GM19099 (cell line): ENCODE measurements around the gene MEGF8.
A peak's percentile ranks its signal among the peaks of the same experiment; 100 is the strongest.

Experiments used
- POLR2A ChIP-seq: IDR thresholded peaks from 3 replicates; pipeline ENCODE4 v1.6.1; 2011; ENCODE audit warnings: low read depth; ENCODE audit not compliant: insufficient read length; ENCODE audit errors: extremely low read depth

MEGF8 gene

DNA sequence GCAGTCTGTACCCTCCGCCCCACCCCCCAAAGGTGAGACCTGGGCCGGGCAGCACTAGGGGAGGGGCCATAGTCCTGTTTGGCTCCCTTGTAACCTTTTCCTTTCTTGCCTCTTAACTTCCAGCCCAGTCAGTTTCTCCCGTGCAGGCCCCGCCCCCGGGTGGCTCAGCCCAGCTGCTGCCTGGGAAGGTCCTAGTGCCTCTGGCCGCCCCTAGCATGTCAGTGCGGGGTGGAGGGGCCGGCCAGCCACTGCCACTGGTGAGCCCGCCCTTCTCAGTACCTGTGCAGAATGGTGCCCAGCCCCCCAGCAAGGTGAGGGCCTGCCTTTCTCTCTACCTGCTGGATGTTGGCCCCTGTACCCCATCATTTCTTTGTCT, 34.0 kb upstream of the MEGF8 start:
- TF ChIP-seq POLR2A = no peak

DNA sequence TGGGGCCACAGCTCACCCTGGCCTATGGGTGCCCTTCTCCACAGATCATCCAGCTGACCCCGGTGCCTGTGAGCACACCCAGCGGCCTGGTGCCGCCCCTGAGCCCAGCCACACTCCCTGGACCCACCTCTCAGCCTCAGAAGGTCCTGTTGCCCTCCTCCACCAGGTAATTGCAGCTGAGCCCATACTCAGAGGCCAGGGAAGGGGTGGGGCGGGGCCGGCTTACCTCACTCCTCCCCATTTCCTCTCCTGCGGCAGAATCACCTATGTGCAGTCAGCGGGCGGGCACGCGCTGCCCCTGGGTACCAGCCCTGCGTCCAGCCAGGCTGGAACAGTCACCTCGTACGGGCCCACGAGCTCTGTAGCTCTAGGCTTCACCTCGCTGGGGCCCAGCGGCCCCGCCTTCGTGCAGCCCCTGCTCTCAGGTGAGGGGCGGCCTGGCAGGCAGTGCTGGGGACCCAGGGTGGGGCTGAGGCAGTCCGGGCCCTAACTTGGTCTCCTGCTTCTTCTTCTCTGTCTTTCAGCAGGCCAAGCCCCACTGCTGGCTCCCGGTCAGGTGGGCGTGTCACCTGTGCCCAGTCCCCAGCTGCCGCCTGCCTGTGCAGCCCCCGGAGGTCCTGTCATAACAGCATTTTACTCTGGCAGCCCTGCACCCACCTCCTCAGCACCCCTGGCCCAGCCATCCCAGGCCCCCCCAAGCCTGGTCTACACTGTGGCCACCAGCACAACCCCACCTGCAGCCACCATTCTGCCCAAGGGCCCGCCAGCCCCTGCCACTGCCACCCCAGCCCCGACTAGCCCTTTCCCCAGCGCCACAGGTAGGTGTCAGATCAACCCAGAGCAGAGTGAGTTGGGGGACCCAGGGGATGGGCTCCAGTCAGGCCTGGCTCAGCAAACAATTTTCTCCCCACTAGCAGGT, 33.1 kb upstream of the MEGF8 start:
- TF ChIP-seq POLR2A = no peak

DNA sequence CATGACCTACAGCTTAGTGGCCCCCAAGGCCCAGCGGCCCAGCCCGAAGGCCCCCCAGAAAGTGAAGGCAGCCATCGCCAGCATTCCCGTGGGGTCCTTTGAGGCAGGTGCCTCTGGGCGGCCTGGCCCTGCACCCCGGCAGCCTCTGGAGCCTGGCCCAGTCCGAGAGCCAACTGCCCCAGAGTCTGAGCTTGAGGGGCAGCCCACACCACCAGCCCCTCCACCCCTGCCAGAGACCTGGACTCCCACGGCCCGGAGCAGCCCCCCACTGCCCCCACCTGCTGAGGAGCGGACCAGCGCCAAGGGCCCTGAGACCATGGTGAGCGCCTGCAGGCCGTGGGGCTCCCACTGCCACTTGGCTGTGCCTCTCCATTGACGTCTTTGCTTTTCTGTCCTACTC, 32.5 kb upstream of the MEGF8 start:
- TF ChIP-seq POLR2A = no peak

DNA sequence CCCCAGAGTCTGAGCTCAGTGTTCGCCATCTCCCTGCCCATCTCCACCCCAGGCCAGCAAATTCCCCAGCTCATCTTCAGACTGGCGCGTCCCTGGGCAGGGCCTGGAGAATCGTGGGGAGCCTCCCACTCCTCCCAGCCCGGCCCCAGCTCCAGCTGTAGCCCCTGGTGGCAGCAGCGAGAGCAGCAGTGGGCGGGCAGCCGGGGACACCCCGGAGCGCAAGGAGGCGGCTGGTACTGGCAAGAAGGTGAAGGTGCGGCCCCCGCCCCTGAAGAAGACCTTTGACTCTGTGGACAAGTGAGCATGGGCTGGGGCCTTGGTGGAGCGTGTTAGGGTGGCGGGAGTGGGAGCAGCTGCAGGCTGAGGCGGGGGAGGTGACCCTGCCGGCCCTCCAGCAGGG, 31.9 kb upstream of the MEGF8 start:
- TF ChIP-seq POLR2A = no peak

DNA sequence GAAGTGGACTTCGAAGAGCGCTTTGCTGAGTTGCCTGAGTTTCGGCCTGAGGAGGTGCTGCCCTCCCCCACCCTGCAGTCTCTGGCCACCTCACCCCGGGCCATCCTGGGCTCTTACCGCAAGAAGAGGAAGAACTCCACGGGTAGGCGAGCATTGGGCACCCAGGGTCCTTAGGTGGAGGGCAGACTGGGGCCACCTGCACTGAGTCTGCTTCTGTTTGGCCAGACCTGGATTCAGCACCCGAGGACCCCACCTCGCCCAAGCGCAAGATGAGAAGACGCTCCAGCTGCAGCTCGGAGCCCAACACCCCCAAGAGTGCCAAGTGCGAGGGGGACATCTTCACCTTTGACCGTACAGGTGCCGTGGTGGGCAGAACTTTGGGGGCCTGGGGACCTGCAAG, 31.5 kb upstream of the MEGF8 start:
- TF ChIP-seq POLR2A = no peak

DNA sequence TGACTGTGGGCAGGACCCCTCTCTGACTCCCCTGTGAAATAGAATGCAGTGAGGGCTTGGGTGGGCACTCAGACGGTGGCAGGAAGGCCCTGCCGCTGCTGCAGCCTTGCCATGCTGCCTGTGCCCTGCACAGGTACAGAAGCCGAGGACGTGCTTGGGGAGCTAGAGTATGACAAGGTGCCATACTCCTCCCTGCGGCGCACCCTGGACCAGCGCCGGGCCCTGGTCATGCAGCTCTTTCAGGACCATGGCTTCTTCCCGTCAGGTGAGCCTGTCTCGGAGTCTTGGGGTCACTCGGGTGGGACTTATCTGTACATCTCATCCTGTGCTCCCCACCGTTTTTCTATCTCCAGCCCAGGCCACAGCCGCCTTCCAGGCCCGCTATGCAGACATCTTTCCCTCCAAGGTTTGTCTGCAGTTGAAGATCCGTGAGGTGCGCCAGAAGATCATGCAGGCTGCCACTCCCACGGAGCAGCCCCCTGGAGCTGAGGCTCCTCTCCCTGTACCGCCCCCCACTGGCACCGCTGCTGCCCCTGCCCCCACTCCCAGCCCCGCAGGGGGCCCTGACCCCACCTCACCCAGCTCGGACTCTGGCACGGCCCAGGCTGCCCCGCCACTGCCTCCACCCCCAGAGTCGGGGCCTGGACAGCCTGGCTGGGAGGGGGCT, 30.8 kb upstream of the MEGF8 start:
- no peak for TF ChIP-seq POLR2A

DNA sequence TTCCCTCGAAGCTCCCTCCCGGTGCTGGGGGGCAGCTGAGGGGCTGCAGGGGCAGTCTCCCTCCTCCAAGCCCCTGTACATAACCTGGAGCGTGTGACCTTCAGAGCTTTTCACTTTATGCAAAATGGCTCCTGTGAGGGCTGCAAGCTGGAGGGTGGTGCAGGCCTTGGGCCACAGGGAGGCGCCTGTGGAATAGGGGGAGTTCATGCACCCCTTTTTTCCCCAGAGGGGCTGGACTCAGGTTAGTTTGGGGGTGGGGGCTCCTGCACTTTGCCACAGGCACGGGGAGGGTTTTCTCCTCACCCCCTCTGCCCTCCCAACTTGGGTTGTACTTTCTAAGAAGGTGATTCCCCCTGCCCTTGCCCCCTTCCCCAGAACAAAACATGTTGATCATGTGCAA, 30.1 kb upstream of the MEGF8 start:
- no peak for TF ChIP-seq POLR2A

DNA sequence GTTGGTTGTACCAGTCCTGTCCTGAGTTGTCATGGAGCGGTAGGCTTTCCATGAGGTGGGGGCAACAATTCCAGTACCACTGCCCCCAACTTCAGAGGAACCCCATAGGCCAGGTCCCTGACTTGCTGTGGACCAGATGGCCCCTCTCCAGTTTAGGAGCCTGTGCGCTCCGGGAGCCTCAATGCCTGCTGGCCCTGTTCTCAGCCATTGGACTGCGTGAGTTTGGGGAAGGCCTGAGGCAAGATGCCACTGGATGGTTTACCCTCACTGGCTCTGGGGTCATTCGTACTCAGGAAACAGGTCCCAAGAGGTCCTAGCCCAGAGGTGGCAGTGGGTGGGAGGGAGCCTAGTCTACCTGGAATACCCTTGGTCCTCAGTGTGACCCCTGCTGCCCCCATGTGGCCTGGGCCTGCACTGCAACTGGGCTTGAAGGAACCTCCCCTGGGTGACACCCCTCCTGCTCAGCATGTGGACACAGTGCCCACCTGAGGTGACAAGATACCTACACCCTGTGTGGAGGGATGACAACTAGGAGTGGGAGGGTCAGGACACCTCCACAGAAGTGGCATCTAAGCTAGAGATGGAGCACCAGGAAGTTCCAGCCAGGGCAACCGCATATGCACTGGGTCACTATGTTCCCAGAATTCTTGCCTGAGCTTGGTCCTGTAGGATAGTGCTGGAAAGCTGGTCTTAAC, 29.5 kb upstream of the MEGF8 start:
- TF ChIP-seq POLR2A = peak; percentile 8

DNA sequence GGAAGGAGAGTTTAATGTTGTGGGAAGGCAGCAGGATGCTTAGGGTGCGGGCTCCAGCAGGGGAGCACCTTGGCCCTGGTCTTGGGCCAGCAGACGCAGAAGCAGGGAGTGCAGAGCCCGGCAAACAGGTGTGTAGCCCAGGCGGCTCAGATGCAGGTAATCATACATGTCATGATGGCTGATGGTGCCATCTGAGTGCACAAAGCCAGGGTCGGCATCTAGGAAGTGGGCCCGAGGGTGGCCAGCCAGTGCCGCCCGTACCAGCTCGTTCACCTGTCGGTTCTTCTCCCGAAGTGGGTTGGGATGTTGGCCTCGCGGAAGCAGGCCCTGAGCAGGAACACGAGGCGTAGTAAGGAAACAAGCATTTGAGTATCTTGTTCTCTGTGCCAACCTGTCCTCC, 28.4 kb upstream of the MEGF8 start:
- TF ChIP-seq POLR2A = no peak

DNA sequence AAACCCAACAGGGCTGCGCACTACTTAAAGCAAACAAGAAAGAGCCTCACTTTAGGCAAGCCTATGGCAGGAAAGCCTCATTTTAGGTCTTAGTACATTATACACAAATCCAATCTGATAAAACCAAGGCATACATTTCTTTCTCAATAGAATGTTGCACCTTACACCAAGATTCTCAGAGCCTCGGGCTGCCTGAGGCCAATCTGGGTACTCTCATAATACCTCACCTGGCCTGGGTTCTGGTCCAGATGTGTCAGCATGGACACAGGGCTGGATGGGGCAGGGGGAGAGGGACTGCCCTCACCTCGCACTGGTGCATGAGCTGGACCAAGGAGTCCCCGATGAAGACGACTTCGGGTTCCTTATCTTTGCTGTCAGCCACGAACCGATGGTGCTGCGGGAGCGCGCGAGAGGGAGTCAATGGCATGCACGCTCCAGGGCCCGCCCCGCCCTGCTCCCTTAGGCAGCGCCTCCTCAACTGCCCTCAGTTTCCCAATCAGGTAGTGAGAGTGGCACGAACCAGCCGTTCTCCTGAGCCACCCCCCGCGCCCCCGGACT, 23.7 kb upstream of the MEGF8 start, which contains the start of gene PRR19:
TSS of gene PRR19 (plus strand) at position 487 of the 558 bp plus-strand sequence. CDS start 7,453 bp downstream, outside the sequence.
- TF ChIP-seq POLR2A = no peak

DNA sequence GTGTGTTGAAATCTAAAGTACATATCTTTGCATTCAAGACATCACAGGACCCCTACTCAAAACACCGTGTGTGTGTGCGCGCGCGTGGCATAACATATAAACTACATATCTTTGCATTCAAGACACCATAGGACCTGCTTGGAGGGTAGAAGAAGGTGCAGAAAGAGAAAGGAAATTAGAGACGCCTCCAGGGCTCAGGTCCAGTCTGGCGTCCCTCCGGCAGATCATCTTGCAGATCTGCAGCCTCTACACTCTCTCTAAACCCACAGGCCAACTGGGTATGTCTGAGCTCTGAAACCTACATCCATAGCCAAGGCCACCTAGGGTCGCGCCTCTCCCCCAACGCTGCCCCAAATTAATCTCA, 22.4 kb upstream of the MEGF8 start:
- no peak for TF ChIP-seq POLR2A

DNA sequence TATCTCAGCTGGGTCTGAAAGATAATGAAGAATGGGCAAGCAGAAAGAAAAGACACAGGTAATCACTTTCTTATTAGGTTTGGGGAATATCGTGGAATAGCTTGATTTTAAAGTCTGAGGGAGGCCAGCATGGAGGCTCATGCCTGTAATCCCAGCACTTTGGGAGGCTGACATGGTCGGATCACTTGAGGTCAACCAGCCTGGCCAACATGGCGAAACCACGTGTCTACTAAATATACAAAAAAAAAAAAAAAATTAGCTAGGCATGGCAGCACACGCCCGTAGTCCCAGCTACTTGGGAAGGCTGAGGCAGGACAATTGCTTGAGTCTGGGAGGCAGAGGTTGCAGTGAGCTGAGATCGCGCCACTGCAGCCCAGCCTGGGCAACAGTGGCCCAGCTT, 21.6 kb upstream of the MEGF8 start:
- TF ChIP-seq POLR2A = no peak

DNA sequence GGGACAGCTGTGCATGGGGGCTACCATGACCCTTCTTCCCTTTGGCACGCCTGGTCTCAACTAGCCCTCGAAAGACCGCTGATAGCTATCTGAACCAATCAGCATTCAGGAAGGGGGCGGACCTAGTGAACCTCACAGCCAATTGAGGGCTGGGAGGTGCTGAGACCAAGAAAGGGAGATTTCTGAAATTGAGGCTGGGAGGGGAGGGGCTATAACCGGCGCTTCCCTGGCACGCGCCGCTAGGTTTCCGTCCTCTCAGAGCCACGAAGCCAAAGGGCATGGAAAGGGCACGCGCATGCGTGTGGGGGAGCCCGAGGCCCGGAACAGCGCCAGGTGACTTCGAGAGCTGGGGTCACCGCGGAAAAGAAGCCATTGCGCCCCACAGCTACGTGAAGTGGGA, 18.8 kb upstream of the MEGF8 start:
- TF ChIP-seq POLR2A = no peak

DNA sequence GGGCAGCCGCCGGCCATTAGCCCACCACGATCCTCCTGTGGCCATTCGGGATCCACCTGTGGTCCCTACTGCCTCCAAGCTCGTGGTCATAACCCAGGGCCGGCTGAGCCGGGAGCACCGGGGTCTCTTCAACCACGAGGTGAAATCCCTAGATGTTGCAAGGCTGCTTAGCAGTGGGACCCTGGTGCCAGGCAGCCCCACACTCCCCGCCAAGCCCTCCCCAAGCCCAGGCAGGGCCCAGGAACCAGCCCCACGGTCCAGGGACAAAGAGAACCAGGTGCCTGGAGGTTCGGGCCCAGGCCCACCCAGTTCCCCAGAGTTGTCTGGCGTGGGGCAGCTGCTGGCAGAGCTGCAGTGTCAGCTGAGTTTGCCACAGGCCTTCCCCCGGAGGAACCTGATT, 15.7 kb upstream of the MEGF8 start:
- TF ChIP-seq POLR2A = no peak

DNA sequence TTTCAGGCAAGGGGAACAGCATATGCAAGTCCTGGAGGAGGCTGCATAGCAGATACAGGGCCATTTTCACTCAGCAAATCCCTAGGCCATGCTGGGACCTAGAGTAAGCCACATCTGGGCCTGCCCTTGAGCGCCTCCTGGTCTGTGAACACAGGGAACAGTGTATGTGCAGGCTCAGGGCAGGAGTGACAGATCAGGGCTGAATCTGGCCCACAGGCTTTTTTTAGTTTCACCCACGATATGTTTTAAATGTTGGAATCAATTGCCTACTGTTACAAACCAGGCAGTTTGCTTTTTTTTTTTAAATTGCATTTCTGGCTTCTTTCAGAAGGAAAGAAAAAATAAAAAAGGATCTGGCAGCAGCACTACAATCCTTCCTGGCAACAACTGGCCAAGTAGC, 13.8 kb upstream of the MEGF8 start:
- TF ChIP-seq POLR2A = no peak

DNA sequence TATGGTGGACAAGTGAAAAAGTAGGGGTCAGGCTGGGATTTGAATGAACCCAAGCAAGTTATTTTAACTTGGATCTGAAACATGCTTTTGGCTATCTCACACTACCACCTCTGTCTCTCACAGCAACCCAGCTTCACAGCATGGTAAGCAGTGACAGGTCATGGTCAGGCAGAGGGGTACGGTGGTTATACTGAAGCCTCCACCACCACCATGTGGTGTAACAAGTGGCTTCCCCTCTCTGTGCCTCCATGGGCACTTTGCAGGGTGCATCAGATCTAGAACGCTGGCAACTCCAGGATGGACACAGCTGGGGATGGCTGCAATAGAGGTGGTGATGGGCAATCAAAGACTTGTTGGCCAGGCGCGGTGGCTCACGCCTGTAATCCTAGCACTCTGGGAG, 13.1 kb upstream of the MEGF8 start:
- no peak for TF ChIP-seq POLR2A

DNA sequence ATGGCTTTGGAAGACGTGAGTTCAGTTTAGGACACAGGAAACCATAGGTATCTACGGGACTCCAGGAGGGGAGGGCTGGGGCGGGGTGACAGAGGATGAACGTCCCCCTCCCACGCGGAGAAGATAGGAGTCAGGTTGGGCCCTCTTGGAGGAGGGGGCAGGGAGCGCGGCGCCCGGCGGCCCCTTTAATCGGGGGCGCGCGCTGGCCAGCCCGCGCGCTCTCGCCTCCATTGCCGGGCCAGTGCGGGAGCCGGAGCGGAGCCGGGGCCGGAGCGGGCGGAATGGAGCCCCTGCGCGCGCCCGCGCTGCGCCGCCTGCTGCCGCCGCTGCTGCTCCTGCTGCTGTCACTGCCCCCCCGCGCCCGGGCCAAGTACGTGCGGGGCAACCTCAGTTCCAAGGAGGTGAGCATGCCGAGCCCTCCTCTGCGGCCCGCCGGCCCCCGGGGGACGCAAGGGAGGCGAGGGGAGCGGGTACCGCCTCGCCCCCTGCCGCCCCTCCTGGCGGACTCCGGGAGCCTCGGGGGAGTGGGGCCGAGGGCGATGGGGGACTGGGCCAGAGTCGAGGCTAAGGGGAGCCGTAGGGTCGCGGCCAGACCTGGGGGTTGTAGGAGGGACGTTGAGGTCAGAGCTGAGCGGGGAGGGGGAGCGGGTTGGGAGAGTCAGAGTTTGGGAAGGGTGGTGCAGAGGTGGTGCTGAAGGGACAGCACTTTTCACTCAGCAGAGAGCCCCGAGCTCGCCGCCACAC, 12.2 kb upstream of the MEGF8 start, which contains the start of gene TMEM145:
TSS of gene TMEM145 (plus strand) at position 214 of the 744 bp plus-strand sequence. CDS start at position 282, 68 bp downstream.
- no peak for TF ChIP-seq POLR2A
